ENCODE results near the gene BLID. TPM values are rescaled to one million over a fixed set of nuclear protein-coding genes. Genes with fewer than 3 reads are reported as not detected.

BLID gene
- total and polyA plus RNA-seq, 10 of the 15 experiments (the other 5 are each of a cell fraction or from before 2014, with no cell fraction given): not detected

DNA sequence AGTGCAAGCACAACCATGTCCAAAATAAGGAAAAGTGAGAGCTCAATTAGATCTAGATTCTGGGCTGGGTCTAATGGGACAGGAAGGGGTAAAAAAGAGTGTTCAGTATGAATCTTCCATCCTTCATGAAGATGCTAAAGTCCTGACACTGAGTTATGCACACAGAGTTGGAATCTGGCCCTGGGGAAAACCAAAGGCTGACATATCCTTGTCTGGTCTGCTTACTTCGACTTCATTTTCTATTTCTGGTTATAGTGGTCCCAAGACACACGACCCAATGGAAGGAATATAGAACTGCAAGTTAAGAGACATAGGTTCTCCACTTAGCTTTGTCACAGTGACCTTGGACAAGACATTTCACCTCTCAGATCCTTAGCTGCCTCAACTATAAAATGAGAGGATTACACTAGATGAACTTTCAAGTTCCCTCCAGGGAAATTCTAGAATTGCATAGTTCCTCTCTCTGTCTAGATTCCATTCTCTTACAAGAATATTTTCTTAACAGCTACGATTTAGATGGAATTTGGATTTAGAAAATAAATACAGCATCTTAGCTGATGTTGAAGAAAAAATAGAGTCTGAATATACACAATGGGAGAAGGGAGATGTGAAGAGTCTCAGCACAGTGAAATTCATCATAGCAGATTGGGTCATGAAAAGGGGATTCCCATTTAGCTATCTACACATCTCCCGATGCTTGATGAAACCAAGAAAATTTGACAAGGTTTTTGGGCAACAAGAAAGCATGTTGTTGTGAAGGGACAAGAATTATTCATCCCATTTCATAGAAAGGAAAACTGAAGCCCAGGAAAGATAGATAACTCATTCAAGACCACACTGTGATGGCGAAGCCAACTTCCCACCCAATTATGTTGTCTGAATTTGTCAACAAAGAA lies 3.3 kb downstream of the BLID start:
- Histone ChIP-seq H3K79me2 (ENCODE audit: control insufficient read depth, insufficient read depth, low read length) (no peaks in the 10 kb centered on the region), H3K27ac (ENCODE audit: control insufficient read depth, insufficient read depth) (no peak overlapping the region), H3K4me3 (no peak overlapping the region), H3K4me2 (ENCODE audit: control insufficient read depth, insufficient read depth) (no peak overlapping the region), H3K9me3 (replicated peaks; ENCODE audit: control insufficient read depth, insufficient read depth, low read length) (no peaks in the 10 kb centered on the region), H2AFZ (ENCODE audit: control insufficient read depth, low read depth, low read length) (no peak overlapping the region), H4K20me1 (ENCODE audit: control insufficient read depth, insufficient read depth) (no peaks in the 10 kb centered on the region), H3K4me1 (ENCODE audit: control insufficient read depth, insufficient read depth, low read length) (no peaks in the 10 kb centered on the region), H3K27me3 (replicated peaks in 1 of 2; ENCODE audit: control insufficient read depth in 2 of 2, insufficient read depth in 2 of 2, low read length in 1 of 2) (no peaks in the 10 kb centered on the region), H3K36me3 (ENCODE audit: control insufficient read depth in 2 of 2, insufficient read depth in 2 of 2, low read length in 1 of 2) (no peaks in the 10 kb centered on the region), H3K9ac (ENCODE audit: control insufficient read depth, insufficient read depth, low read length) (no peak overlapping the region)
- ChIA-PET POLR2A (no interaction called here), RAD21 (ENCODE audit: unreplicated experiment) (no interaction called here), SMC1A (ENCODE audit: uncharacterized antibody, unreplicated experiment) (no interaction called here), CTCF (interaction anchor here (1.1 to 1.2 kb wide), 2 partner anchors 9 to 394 kb away, joined by 3 read pairs; no protein-coding TSS in a partner anchor)
- 1% methylated on average over 5 of the region's 5 CpGs for WGBS (ENCODE audit: insufficient coverage, insufficient replicate concordance, low lambda C conversion rate, missing lambda C conversion rate)
- ATAC-seq (no peak), FAIRE-seq (no peak), DNase-seq (ENCODE audit: low read depth, low spot score) (no peak)
- TF ChIP-seq NFXL1 (IDR thresholded peaks at IDR 0.05; ENCODE audit: borderline replicate concordance) (no peak), ZNF207 (IDR thresholded peaks at IDR 0.05; ENCODE audit: borderline replicate concordance) (no peak), POLR2A (IDR thresholded peaks at IDR 0.05; ENCODE audit: low read depth, low read length) (no peak)
- BruUV-seq (replicated peaks): no TSS peak
- intact Hi-C loops (cut with micrococcal nuclease; ENCODE audit: unreplicated experiment): no loop called here
- in situ Hi-C loops (cut with MboI): no loop called here

DNA sequence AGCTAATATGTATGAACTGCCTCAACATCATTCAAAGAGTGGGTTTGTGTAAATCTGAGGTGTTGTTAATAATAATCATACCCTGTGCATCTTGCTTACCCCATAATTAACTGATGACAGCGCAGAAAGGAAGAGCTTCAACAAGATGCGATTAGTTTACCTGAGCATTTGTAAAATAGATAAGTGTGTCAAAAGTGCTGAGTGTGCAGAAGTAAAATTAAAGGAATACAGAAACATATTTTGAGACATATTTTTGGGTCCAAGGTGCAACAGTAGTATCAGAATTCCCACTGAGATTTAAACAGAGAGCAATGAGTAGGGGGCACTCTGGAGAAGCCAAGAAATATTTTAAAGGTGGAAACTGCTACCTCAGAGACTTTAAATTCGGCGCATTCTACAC lies 6.1 kb downstream of the BLID start:
- Histone ChIP-seq H3K4me1 (ENCODE audit: control insufficient read depth, insufficient read depth, low read length) (no peaks in the 10 kb centered on the region), H3K4me2 (ENCODE audit: control insufficient read depth, insufficient read depth) (no peak overlapping the region), H3K36me3 (ENCODE audit: control insufficient read depth in 2 of 2, insufficient read depth in 2 of 2, low read length in 1 of 2) (no peaks in the 10 kb centered on the region), H3K27me3 (replicated peaks in 1 of 2; ENCODE audit: control insufficient read depth in 2 of 2, insufficient read depth in 2 of 2, low read length in 1 of 2) (no peaks in the 10 kb centered on the region), H3K9me3 (replicated peaks; ENCODE audit: control insufficient read depth, insufficient read depth, low read length) (no peaks in the 10 kb centered on the region), H2AFZ (ENCODE audit: control insufficient read depth, low read depth, low read length) (no peak overlapping the region), H4K20me1 (ENCODE audit: control insufficient read depth, insufficient read depth) (no peaks in the 10 kb centered on the region), H3K4me3 (no peak overlapping the region), H3K9ac (ENCODE audit: control insufficient read depth, insufficient read depth, low read length) (no peak overlapping the region), H3K27ac (ENCODE audit: control insufficient read depth, insufficient read depth) (no peak overlapping the region), H3K79me2 (ENCODE audit: control insufficient read depth, insufficient read depth, low read length) (no peaks in the 10 kb centered on the region)
- ChIA-PET POLR2A (no interaction called here), RAD21 (ENCODE audit: unreplicated experiment) (no interaction called here), SMC1A (ENCODE audit: uncharacterized antibody, unreplicated experiment) (no interaction called here), CTCF (interaction anchor here (0.7 kb wide), 1 partner anchor 31 kb away, joined by 3 read pairs; no protein-coding TSS in a partner anchor)
- TF ChIP-seq STAT3 (IDR thresholded peaks at IDR 0.05; ENCODE audit: low read depth, low read length) (no peak), KDM1A (IDR thresholded peaks at IDR 0.05; ENCODE audit: borderline replicate concordance) (no peak), TCF3 (IDR thresholded peaks at IDR 0.05; ENCODE audit: borderline replicate concordance, insufficient read depth, low read depth, low read length) (no peak), CHD4 (IDR thresholded peaks at IDR 0.05) (no peak), EZH2 (IDR thresholded peaks at IDR 0.05; ENCODE audit: borderline replicate concordance, control insufficient read depth, low read depth, low read length) (no peak), JUND (IDR thresholded peaks at IDR 0.05; ENCODE audit: low read depth, low read length) (no peak), PAX5 (IDR thresholded peaks at IDR 0.05; ENCODE audit: borderline replicate concordance, low read depth, low read length) (no peak), GABPA (IDR thresholded peaks at IDR 0.05; ENCODE audit: low read depth) (no peak), NR2C1 (IDR thresholded peaks at IDR 0.05) (no peak)
- TF ChIP-seq, protein P1, sequence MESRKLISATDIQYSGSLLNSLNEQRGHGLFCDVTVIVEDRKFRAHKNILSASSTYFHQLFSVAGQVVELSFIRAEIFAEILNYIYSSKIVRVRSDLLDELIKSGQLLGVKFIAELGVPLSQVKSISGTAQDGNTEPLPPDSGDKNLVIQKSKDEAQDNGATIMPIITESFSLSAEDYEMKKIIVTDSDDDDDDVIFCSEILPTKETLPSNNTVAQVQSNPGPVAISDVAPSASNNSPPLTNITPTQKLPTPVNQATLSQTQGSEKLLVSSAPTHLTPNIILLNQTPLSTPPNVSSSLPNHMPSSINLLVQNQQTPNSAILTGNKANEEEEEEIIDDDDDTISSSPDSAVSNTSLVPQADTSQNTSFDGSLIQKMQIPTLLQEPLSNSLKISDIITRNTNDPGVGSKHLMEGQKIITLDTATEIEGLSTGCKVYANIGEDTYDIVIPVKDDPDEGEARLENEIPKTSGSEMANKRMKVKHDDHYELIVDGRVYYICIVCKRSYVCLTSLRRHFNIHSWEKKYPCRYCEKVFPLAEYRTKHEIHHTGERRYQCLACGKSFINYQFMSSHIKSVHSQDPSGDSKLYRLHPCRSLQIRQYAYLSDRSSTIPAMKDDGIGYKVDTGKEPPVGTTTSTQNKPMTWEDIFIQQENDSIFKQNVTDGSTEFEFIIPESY (IDR thresholded peaks at IDR 0.05): no peak
- BruUV-seq (replicated peaks): no TSS peak
- DNase-seq (ENCODE audit: low read depth, low spot score): no peak
- intact Hi-C loops (cut with micrococcal nuclease; ENCODE audit: unreplicated experiment) (loop anchor here (5.0 kb wide), 1 partner anchor 397 kb away; no protein-coding TSS in a partner anchor), in situ Hi-C loops (cut with MboI) (no loop called here)
- no peak for FAIRE-seq
- 74% methylated on average over 4 of the region's 4 CpGs for WGBS (ENCODE audit: insufficient coverage, insufficient replicate concordance, low lambda C conversion rate, missing lambda C conversion rate)
- no peak for ATAC-seq
